ENCODE measurements around the gene CDH22.

The CDH22 gene

GRCh38 chr20:46264391-46265266 is 43.7 kb downstream of the CDH22 start:
- no peak overlapping the region for H2AFZ ChIP-seq (ENCODE audit: low read length)
- H3K27ac ChIP-seq (replicated peaks; ENCODE audit: low read length): no peak overlapping the region
- H3K9ac ChIP-seq (ENCODE audit: low read depth, low read length, poor library complexity): peak overlapping the region; percentile 73
- DNase-seq (ENCODE audit: low spot score): no peak
- H3K79me1 ChIP-seq (ENCODE audit: low read depth, low read length): no peaks in the 10 kb centered on the region
- H3K4ac ChIP-seq (ENCODE audit: low read length): no peak overlapping the region
- H3K4me1 ChIP-seq (ENCODE audit: control insufficient read depth in 2 of 2, insufficient read depth in 1 of 2, low read depth in 1 of 2, low read length in 2 of 2): peaks cover 3 to 8% of the 10 kb centered on the region in 2 donors
- H4K91ac ChIP-seq (ENCODE audit: low read depth, low read length, poor library complexity): peak overlapping the region; percentile 6
- no peak overlapping the region for H3K4me2 ChIP-seq (ENCODE audit: insufficient read depth, low read length, poor library complexity, severe bottlenecking)
- peaks cover 0 to 21% (median 0%) of the 10 kb centered on the region in 3 experiments for H3K27me3 ChIP-seq (ENCODE audit: control insufficient read depth in 3 of 3, insufficient read depth in 3 of 3, low read depth in 1 of 3, low read length in 3 of 3)
- H2BK120ac ChIP-seq (ENCODE audit: low read depth, low read length): no peak overlapping the region
- peak overlapping the region in 1 of 2 donors; percentile 42 for H3K4me3 ChIP-seq (ENCODE audit: low read length in 2 of 2)
- peak overlapping the region; percentile 36 for H3K23ac ChIP-seq (ENCODE audit: low read depth, low read length, poor library complexity)
- H3K14ac ChIP-seq (ENCODE audit: low read length): no peak overlapping the region
- H3K36me3 ChIP-seq (replicated peaks in 1 of 2; ENCODE audit: control insufficient read depth in 2 of 2, insufficient read depth in 2 of 2, low read length in 2 of 2): no peaks in the 10 kb centered on the region
- H2BK12ac ChIP-seq (ENCODE audit: low read length): no peak overlapping the region
- H2AK5ac ChIP-seq (ENCODE audit: low read depth, low read length): peak overlapping the region; percentile 13
- no peak overlapping the region for H2BK15ac ChIP-seq (ENCODE audit: low read length)
- H3K9me3 ChIP-seq (replicated peaks in 1 of 2; ENCODE audit: control insufficient read depth in 2 of 2, insufficient read depth in 1 of 2, low read depth in 1 of 2, low read length in 2 of 2): no peaks in the 10 kb centered on the region
- no peak overlapping the region for H2BK5ac ChIP-seq (ENCODE audit: low read length)
- WGBS, 2 donors (ENCODE audit: extremely low coverage in 2 of 2, insufficient read length in 2 of 2, insufficient replicate concordance in 1 of 2): no CpG with 5 or more reads among the region's 26 CpGs
- peak overlapping the region; percentile 58 for H3K18ac ChIP-seq (ENCODE audit: low read length)
- peak overlapping the region; percentile 70 for H4K8ac ChIP-seq (ENCODE audit: low read depth, low read length)

GRCh38 chr20:46261456-46262253 is 46.6 kb downstream of the CDH22 start:
- no peak overlapping the region for H3K4me2 ChIP-seq (ENCODE audit: insufficient read depth, low read length, poor library complexity, severe bottlenecking)
- WGBS, 2 donors (ENCODE audit: extremely low coverage in 2 of 2, insufficient read length in 2 of 2, insufficient replicate concordance in 1 of 2): no CpG with 5 or more reads among the region's 12 CpGs
- H2BK12ac ChIP-seq (ENCODE audit: low read length): no peak overlapping the region
- no peak overlapping the region for H3K9ac ChIP-seq (ENCODE audit: low read depth, low read length, poor library complexity)
- no peaks in the 10 kb centered on the region for H3K79me1 ChIP-seq (ENCODE audit: low read depth, low read length)
- H3K9me3 ChIP-seq (replicated peaks in 1 of 2; ENCODE audit: control insufficient read depth in 2 of 2, insufficient read depth in 1 of 2, low read depth in 1 of 2, low read length in 2 of 2): no peaks in the 10 kb centered on the region
- no peak for DNase-seq (ENCODE audit: low spot score)
- no peaks in the 10 kb centered on the region for H3K36me3 ChIP-seq (replicated peaks in 1 of 2; ENCODE audit: control insufficient read depth in 2 of 2, insufficient read depth in 2 of 2, low read length in 2 of 2)
- no peak overlapping the region for H4K8ac ChIP-seq (ENCODE audit: low read depth, low read length)
- H3K27ac ChIP-seq (replicated peaks; ENCODE audit: low read length): no peak overlapping the region
- no peak overlapping the region for H3K18ac ChIP-seq (ENCODE audit: low read length)
- H4K91ac ChIP-seq (ENCODE audit: low read depth, low read length, poor library complexity): no peak overlapping the region
- H3K4me1 ChIP-seq (ENCODE audit: control insufficient read depth in 2 of 2, insufficient read depth in 1 of 2, low read depth in 1 of 2, low read length in 2 of 2): no peaks in the 10 kb centered on the region
- H2BK120ac ChIP-seq (ENCODE audit: low read depth, low read length): no peak overlapping the region
- H2AFZ ChIP-seq (ENCODE audit: low read length): no peak overlapping the region
- H3K27me3 ChIP-seq (ENCODE audit: control insufficient read depth in 3 of 3, insufficient read depth in 3 of 3, low read depth in 1 of 3, low read length in 3 of 3): peaks cover 0 to 20% (median 0%) of the 10 kb centered on the region in 3 experiments
- no peak overlapping the region for H2BK5ac ChIP-seq (ENCODE audit: low read length)
- H3K23ac ChIP-seq (ENCODE audit: low read depth, low read length, poor library complexity): no peak overlapping the region
- no peak overlapping the region for H2BK15ac ChIP-seq (ENCODE audit: low read length)
- no peak overlapping the region for H3K4me3 ChIP-seq (ENCODE audit: low read length in 2 of 2)
- no peak overlapping the region for H3K4ac ChIP-seq (ENCODE audit: low read length)
- H3K14ac ChIP-seq (ENCODE audit: low read length): no peak overlapping the region
- H2AK5ac ChIP-seq (ENCODE audit: low read depth, low read length): peak overlapping the region; percentile 15

- H3K4me1 ChIP-seq (ENCODE audit: control insufficient read depth in 2 of 2, insufficient read depth in 1 of 2, low read depth in 1 of 2, low read length in 2 of 2): no peaks in the 10 kb centered on the region
- H3K27ac ChIP-seq (replicated peaks; ENCODE audit: low read length): no peak overlapping the region
- no peak overlapping the region for H2BK12ac ChIP-seq (ENCODE audit: low read length)
- H3K79me1 ChIP-seq (ENCODE audit: low read depth, low read length): no peaks in the 10 kb centered on the region
- peaks cover 0 to 26% (median 0%) of the 10 kb centered on the region in 3 experiments for H3K27me3 ChIP-seq (ENCODE audit: control insufficient read depth in 3 of 3, insufficient read depth in 3 of 3, low read depth in 1 of 3, low read length in 3 of 3)
- H2BK120ac ChIP-seq (ENCODE audit: low read depth, low read length): no peak overlapping the region
- H3K36me3 ChIP-seq (replicated peaks in 1 of 2; ENCODE audit: control insufficient read depth in 2 of 2, insufficient read depth in 2 of 2, low read length in 2 of 2): no peaks in the 10 kb centered on the region
- no peak overlapping the region for H3K4me2 ChIP-seq (ENCODE audit: insufficient read depth, low read length, poor library complexity, severe bottlenecking)
- no peak overlapping the region for H3K4me3 ChIP-seq (ENCODE audit: low read length in 2 of 2)
- no peak overlapping the region for H2AK5ac ChIP-seq (ENCODE audit: low read depth, low read length)
- H3K18ac ChIP-seq (ENCODE audit: low read length): no peak overlapping the region
- H2BK5ac ChIP-seq (ENCODE audit: low read length): no peak overlapping the region
- no peak overlapping the region for H4K91ac ChIP-seq (ENCODE audit: low read depth, low read length, poor library complexity)
- DNase-seq (ENCODE audit: low spot score): no peak
- no peaks in the 10 kb centered on the region for H3K9me3 ChIP-seq (replicated peaks in 1 of 2; ENCODE audit: control insufficient read depth in 2 of 2, insufficient read depth in 1 of 2, low read depth in 1 of 2, low read length in 2 of 2)
- H3K14ac ChIP-seq (ENCODE audit: low read length): no peak overlapping the region
- H2AFZ ChIP-seq (ENCODE audit: low read length): no peak overlapping the region
- whole genome bisulfite sequencing, 2 donors (ENCODE audit: extremely low coverage in 2 of 2, insufficient read length in 2 of 2, insufficient replicate concordance in 1 of 2): no CpG with 5 or more reads among the region's 1 CpG
- no peak overlapping the region for H3K23ac ChIP-seq (ENCODE audit: low read depth, low read length, poor library complexity)
- no peak overlapping the region for H3K9ac ChIP-seq (ENCODE audit: low read depth, low read length, poor library complexity)
- no peak overlapping the region for H4K8ac ChIP-seq (ENCODE audit: low read depth, low read length)
- H2BK15ac ChIP-seq (ENCODE audit: low read length): no peak overlapping the region
- no peak overlapping the region for H3K4ac ChIP-seq (ENCODE audit: low read length)
Observed at GRCh38 chr20:46260936-46261454, 47.3 kb downstream of the CDH22 start.

- Histone ChIP-seq H2AK5ac (ENCODE audit: low read depth, low read length) (no peak overlapping the region), H4K8ac (ENCODE audit: low read depth, low read length) (no peak overlapping the region), H3K9ac (ENCODE audit: low read depth, low read length, poor library complexity) (no peak overlapping the region), H3K18ac (ENCODE audit: low read length) (no peak overlapping the region), H3K36me3 (replicated peaks in 1 of 2; ENCODE audit: control insufficient read depth in 2 of 2, insufficient read depth in 2 of 2, low read length in 2 of 2) (no peaks in the 10 kb centered on the region), H2BK12ac (ENCODE audit: low read length) (no peak overlapping the region), H3K4ac (ENCODE audit: low read length) (no peak overlapping the region), H2BK120ac (ENCODE audit: low read depth, low read length) (no peak overlapping the region), H2AFZ (ENCODE audit: low read length) (no peak overlapping the region), H4K91ac (ENCODE audit: low read depth, low read length, poor library complexity) (no peak overlapping the region), H3K4me2 (ENCODE audit: insufficient read depth, low read length, poor library complexity, severe bottlenecking) (no peak overlapping the region), H2BK15ac (ENCODE audit: low read length) (no peak overlapping the region), H3K79me1 (ENCODE audit: low read depth, low read length) (no peaks in the 10 kb centered on the region), H3K27me3 (ENCODE audit: control insufficient read depth in 3 of 3, insufficient read depth in 3 of 3, low read depth in 1 of 3, low read length in 3 of 3) (peaks cover 0 to 31% (median 0%) of the 10 kb centered on the region in 3 experiments), H3K27ac (replicated peaks; ENCODE audit: low read length) (no peak overlapping the region), H3K4me1 (ENCODE audit: control insufficient read depth in 2 of 2, insufficient read depth in 1 of 2, low read depth in 1 of 2, low read length in 2 of 2) (no peaks in the 10 kb centered on the region), H3K4me3 (ENCODE audit: low read length in 2 of 2) (no peak overlapping the region), H3K23ac (ENCODE audit: low read depth, low read length, poor library complexity) (no peak overlapping the region), H3K9me3 (replicated peaks in 1 of 2; ENCODE audit: control insufficient read depth in 2 of 2, insufficient read depth in 1 of 2, low read depth in 1 of 2, low read length in 2 of 2) (no peaks in the 10 kb centered on the region), H3K14ac (ENCODE audit: low read length) (no peak overlapping the region), H2BK5ac (ENCODE audit: low read length) (no peak overlapping the region)
- no peak for DNase-seq (ENCODE audit: low spot score)
- no CpG with 5 or more reads among the region's 3 CpGs for WGBS, 2 donors (ENCODE audit: extremely low coverage in 2 of 2, insufficient read length in 2 of 2, insufficient replicate concordance in 1 of 2)
Observed at GRCh38 chr20:46260480-46260879, 47.8 kb downstream of the CDH22 start.

Measured in neuronal stem cell (in vitro differentiated cells).